ENCODE measurements around the gene TMEM187. TPM values are rescaled to one million over a fixed set of nuclear protein-coding genes. Genes with fewer than 3 reads are reported as not detected.

The TMEM187 gene
- total and polyA plus RNA-seq, 2 donors from 2014 or later = 9.6 to 12.4 TPM

GRCh38 chrX:153932220-153932915 is 40.2 kb upstream of the TMEM187 start:
- H3K4me1 ChIP-seq (ENCODE audit: control insufficient read depth in 2 of 3, insufficient read depth in 2 of 3, low read depth in 1 of 3, low read length in 3 of 3) = peaks cover 0 to 5% (median 5%) of the 10 kb centered on the region in 3 donors
- no peak overlapping the region for H3K27ac ChIP-seq (ENCODE audit: low read depth in 2 of 2, low read length in 2 of 2)
- intact Hi-C loops (cut with DNase I) = no loop called here
- DNase-seq = peak in 1 of 5 donors; percentile 65
- H3K4me3 ChIP-seq (ENCODE audit: low read length in 3 of 3) = no peak overlapping the region
- no peak overlapping the region for H3K9ac ChIP-seq (ENCODE audit: low read length in 3 of 3)
- H3K36me3 ChIP-seq (ENCODE audit: control insufficient read depth in 2 of 3, insufficient read depth in 3 of 3, low read length in 3 of 3) = peaks cover 0 to 2% (median 0%) of the 10 kb centered on the region in 3 donors
- no peak for FAIRE-seq
- H3K27me3 ChIP-seq (ENCODE audit: control insufficient read depth, insufficient read depth, low read length) = no peaks in the 10 kb centered on the region
- TF ChIP-seq, protein P1, sequence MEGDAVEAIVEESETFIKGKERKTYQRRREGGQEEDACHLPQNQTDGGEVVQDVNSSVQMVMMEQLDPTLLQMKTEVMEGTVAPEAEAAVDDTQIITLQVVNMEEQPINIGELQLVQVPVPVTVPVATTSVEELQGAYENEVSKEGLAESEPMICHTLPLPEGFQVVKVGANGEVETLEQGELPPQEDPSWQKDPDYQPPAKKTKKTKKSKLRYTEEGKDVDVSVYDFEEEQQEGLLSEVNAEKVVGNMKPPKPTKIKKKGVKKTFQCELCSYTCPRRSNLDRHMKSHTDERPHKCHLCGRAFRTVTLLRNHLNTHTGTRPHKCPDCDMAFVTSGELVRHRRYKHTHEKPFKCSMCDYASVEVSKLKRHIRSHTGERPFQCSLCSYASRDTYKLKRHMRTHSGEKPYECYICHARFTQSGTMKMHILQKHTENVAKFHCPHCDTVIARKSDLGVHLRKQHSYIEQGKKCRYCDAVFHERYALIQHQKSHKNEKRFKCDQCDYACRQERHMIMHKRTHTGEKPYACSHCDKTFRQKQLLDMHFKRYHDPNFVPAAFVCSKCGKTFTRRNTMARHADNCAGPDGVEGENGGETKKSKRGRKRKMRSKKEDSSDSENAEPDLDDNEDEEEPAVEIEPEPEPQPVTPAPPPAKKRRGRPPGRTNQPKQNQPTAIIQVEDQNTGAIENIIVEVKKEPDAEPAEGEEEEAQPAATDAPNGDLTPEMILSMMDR (IDR thresholded peaks at IDR 0.05; ENCODE audit: borderline replicate concordance, extremely low read depth, insufficient read depth) = no peak
- no peaks in the 10 kb centered on the region for H3K9me3 ChIP-seq (ENCODE audit: control insufficient read depth in 2 of 3, insufficient read depth in 1 of 3, low read length in 3 of 3)

GRCh38 chrX:153933748-153934147 is 38.8 kb upstream of the TMEM187 start:
- no peak for DNase-seq
- Histone ChIP-seq H3K27me3 (ENCODE audit: control insufficient read depth, insufficient read depth, low read length) (no peaks in the 10 kb centered on the region), H3K9me3 (ENCODE audit: control insufficient read depth in 2 of 3, insufficient read depth in 1 of 3, low read length in 3 of 3) (no peaks in the 10 kb centered on the region), H3K4me1 (ENCODE audit: control insufficient read depth in 2 of 3, insufficient read depth in 2 of 3, low read depth in 1 of 3, low read length in 3 of 3) (peaks cover 0 to 5% (median 5%) of the 10 kb centered on the region in 3 donors), H3K27ac (ENCODE audit: low read depth in 2 of 2, low read length in 2 of 2) (no peak overlapping the region), H3K4me3 (ENCODE audit: low read length in 3 of 3) (peak overlapping the region in 2 of 3 donors; percentile 60 to 72), H3K9ac (ENCODE audit: low read length in 3 of 3) (peak overlapping the region in 1 of 3 donors; percentile 51), H3K36me3 (ENCODE audit: control insufficient read depth in 2 of 3, insufficient read depth in 3 of 3, low read length in 3 of 3) (peaks cover 0 to 2% (median 0%) of the 10 kb centered on the region in 3 donors)
- TF ChIP-seq, protein P1 (IDR thresholded peaks at IDR 0.05; ENCODE audit: borderline replicate concordance, extremely low read depth, insufficient read depth) = no peak
- intact Hi-C loops (cut with DNase I) = no loop called here
- no peak for FAIRE-seq

DNA sequence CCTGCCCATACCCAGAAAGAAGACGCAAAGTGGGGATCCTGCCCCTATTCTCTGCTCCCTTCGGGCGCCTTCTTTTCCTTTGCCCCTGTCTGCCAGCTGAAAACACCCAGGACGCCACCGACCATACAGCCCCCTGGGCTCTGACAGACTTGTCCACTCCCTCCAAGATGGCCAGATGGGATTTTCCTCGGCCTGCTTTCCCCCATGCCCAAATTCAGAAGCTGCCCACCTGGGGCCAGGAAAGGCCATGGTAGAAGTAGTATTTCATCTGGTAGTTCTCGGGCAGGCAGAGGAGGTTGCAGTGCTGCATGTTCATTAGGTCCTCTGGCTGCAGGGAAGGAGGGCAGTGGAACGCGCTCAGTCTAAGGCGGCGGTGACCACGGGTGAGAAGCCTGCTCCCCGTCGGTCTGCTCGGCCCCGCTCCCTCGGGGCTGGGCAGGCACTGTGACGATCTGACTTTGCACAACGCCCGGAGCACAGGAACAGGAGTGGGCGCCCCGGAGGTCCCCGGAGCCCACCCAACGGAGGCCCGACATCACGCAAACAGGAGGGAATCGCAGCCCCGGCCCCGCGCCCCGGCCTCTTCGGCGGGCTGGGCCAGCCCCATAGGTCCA is 38.3 kb upstream of the TMEM187 start:
- H3K9ac ChIP-seq (ENCODE audit: low read length in 3 of 3) = peak overlapping the region in 1 of 3 donors; percentile 51

More for the DNA sequence above, 38.3 kb upstream of the TMEM187 start:
- Histone ChIP-seq H3K27me3 (ENCODE audit: control insufficient read depth, insufficient read depth, low read length) (no peaks in the 10 kb centered on the region), H3K4me3 (ENCODE audit: low read length in 3 of 3) (peak overlapping the region; percentile 57 to 72 (median 60)), H3K4me1 (ENCODE audit: control insufficient read depth in 2 of 3, insufficient read depth in 2 of 3, low read depth in 1 of 3, low read length in 3 of 3) (peaks cover 0 to 4% (median under 1%) of the 10 kb centered on the region in 3 donors), H3K36me3 (ENCODE audit: control insufficient read depth in 2 of 3, insufficient read depth in 3 of 3, low read length in 3 of 3) (peaks cover 0 to 2% (median 0%) of the 10 kb centered on the region in 3 donors), H3K27ac (ENCODE audit: low read depth in 2 of 2, low read length in 2 of 2) (no peak overlapping the region), H3K9me3 (ENCODE audit: control insufficient read depth in 2 of 3, insufficient read depth in 1 of 3, low read length in 3 of 3) (no peaks in the 10 kb centered on the region)
- FAIRE-seq = no peak
- TF ChIP-seq, protein P1 (IDR thresholded peaks at IDR 0.05; ENCODE audit: borderline replicate concordance, extremely low read depth, insufficient read depth) = no peak
- intact Hi-C loops (cut with DNase I) = no loop called here
- DNase-seq = peak in 1 of 5 donors; percentile 75

Data from kidney (tissue), 14 donors.